ENCODE results near the gene NME5.

DNA sequence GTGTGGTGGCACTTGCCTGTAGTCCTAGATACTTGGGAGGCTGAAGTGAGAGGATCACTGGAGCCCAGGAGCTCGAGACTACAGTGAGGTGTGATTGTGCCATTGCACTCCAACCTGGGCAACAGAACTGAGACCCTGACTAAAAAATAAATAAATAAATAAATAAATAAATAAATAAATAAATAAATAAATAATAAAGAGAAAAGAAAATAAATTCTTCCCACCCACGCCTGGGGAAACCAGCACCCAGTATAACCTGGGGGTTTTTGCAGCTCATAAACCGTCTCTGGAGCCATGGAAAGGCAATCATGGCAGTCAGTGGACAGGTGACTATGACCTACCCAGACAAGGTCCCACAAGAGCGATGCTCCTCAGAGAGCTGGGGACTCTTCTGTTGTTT is 47.5 kb downstream of the NME5 start:
- TF ChIP-seq CTCF (IDR thresholded peaks at IDR 0.05; ENCODE audit: low read depth, low read length, poor library complexity, severe bottlenecking) (no peak), EZH2phosphoT487 (IDR thresholded peaks at IDR 0.05; ENCODE audit: borderline replicate concordance, low read length) (no peak)
